HepG2 (cell line): ENCODE measurements around the gene SPAG5. TPM values are rescaled to one million over a fixed set of nuclear protein-coding genes. Genes with fewer than 3 reads are reported as not detected.

Experiments
- ARHGAP35 ChIP-seq: sonication (generic); formaldehyde crosslinking; IDR thresholded peaks from 2 replicates; pipeline ENCODE4 v1.9.0; 2022; ENCODE audit warnings: mild to moderate bottlenecking, inconsistent platforms, moderate library complexity, missing genetic modification reagents, borderline replicate concordance
- ARID2 ChIP-seq: sonication (generic); formaldehyde crosslinking; IDR thresholded peaks from 2 replicates; pipeline ENCODE4 v1.8.1; 2022; ENCODE audit warnings: mild to moderate bottlenecking, missing genetic modification reagents, borderline replicate concordance
- BORCS8-MEF2B ChIP-seq: sonication (generic); formaldehyde crosslinking; IDR thresholded peaks from 2 replicates; pipeline ENCODE4 v1.8.0; 2022; ENCODE audit warnings: mild to moderate bottlenecking, missing genetic modification reagents
- FOXJ3 ChIP-seq: sonication (generic); formaldehyde crosslinking; IDR thresholded peaks from 2 replicates; pipeline ENCODE4 v1.4.0; 2020; ENCODE audit warnings: missing genetic modification reagents, mild to moderate bottlenecking, borderline replicate concordance
- HNRNPLL ChIP-seq: fragments of 200-400 bp; formaldehyde crosslinking; IDR thresholded peaks from 2 replicates; pipeline ENCODE4 v1.6.1; 2017; ENCODE audit warnings: mild to moderate bottlenecking, low read depth, low read length; ENCODE audit not compliant: poor library complexity, severe bottlenecking
- HOXA5 ChIP-seq: sonication (generic); formaldehyde crosslinking; IDR thresholded peaks from 2 replicates; pipeline ENCODE4 v1.4.0; 2020; ENCODE audit warnings: missing genetic modification reagents
- NCOA1 ChIP-seq: sonication (generic); formaldehyde crosslinking; IDR thresholded peaks from 2 replicates; pipeline ENCODE4 v1.9.0; 2021; ENCODE audit warnings: missing genetic modification reagents
- NR2C2 ChIP-seq: sonication (generic); formaldehyde crosslinking; IDR thresholded peaks from 2 replicates; pipeline ENCODE4 v1.4.0; 2020; ENCODE audit warnings: missing genetic modification reagents, mild to moderate bottlenecking, moderate library complexity, borderline replicate concordance
- RAD51 ChIP-seq: fragments of 450-650 bp; IDR thresholded peaks from 2 replicates; pipeline ENCODE4 v1.6.1; 2016; ENCODE audit warnings: borderline replicate concordance
- SALL2 ChIP-seq: sonication (generic); formaldehyde crosslinking; IDR thresholded peaks from 2 replicates; pipeline ENCODE4 v1.8.1; 2023; ENCODE audit warnings: mild to moderate bottlenecking, missing genetic modification reagents, inconsistent platforms
- TBL1XR1 ChIP-seq: fragments of 150-350 bp; IDR thresholded peaks from 2 replicates; pipeline ENCODE4 v1.6.1; 2014; ENCODE audit warnings: borderline replicate concordance, low read length; ENCODE audit not compliant: partially characterized antibody
- YEATS2 ChIP-seq: sonication (generic); formaldehyde crosslinking; IDR thresholded peaks from 2 replicates; pipeline ENCODE4 v1.4.0; 2020; ENCODE audit warnings: missing genetic modification reagents, borderline replicate concordance
- ZBTB25 ChIP-seq: IDR thresholded peaks from 2 replicates; pipeline ENCODE4 v1.6.1; 2018; ENCODE audit warnings: missing genetic modification reagents
- ZNF12 ChIP-seq: sonication (generic); formaldehyde crosslinking; IDR thresholded peaks from 2 replicates; pipeline ENCODE4 v1.5.0; 2020; ENCODE audit warnings: missing genetic modification reagents
- ZNF274 ChIP-seq: sonication (generic); formaldehyde crosslinking; IDR thresholded peaks from 2 replicates; pipeline ENCODE4 v1.5.1; 2020; ENCODE audit warnings: mild to moderate bottlenecking, missing genetic modification reagents
- ZNF280D ChIP-seq: sonication (generic); formaldehyde crosslinking; IDR thresholded peaks from 2 replicates; pipeline ENCODE4 v1.5.1; 2020; ENCODE audit warnings: mild to moderate bottlenecking, missing genetic modification reagents
- ZNF317 ChIP-seq: sonication (generic); formaldehyde crosslinking; IDR thresholded peaks from 2 replicates; pipeline ENCODE4 v1.5.0; 2020; ENCODE audit warnings: mild to moderate bottlenecking, missing genetic modification reagents
- ZNF34 ChIP-seq: sonication (generic); formaldehyde crosslinking; IDR thresholded peaks from 2 replicates; pipeline ENCODE4 v1.4.0; 2020; ENCODE audit warnings: mild to moderate bottlenecking, missing genetic modification reagents, borderline replicate concordance
- polyA plus RNA-seq, 8 experiments: library from polyadenylated mRNA; depleted of rRNA in 3 of 8; stranded (reverse) in 7 of 8; unstranded in 1 of 8; fragments of >200 nt; fragmentation: Illumina TruSeq in 4 of 8; extraction: Trizol in 4 of 8; gene quantifications; 2 replicates each; pipeline versions ENCODE4 v1.2.1 to v1.2.3, GENCODE V29; 2011 to 2016; ENCODE audit warnings: low read depth in 4 of 8, missing spikeins in 1 of 8, mixed read lengths in 1 of 8; ENCODE audit not compliant: insufficient read depth in 1 of 8
- total RNA-seq, 5 experiments: library from RNA; depleted of rRNA; stranded (reverse); fragments of >200 nt; fragmentation: Illumina TruSeq; extraction: Trizol; gene quantifications; 2 replicates each; pipeline ENCODE4 v1.2.3, GENCODE V29; 2016; ENCODE audit warnings: low read depth in 1 of 5
- TF ChIP-seq, protein P1 (sequence below): sonication (generic); formaldehyde crosslinking; IDR thresholded peaks from 2 replicates; pipeline ENCODE4; 2020; ENCODE audit warnings: missing genetic modification reagents, mild to moderate bottlenecking, borderline replicate concordance
- TF ChIP-seq, protein P2 (sequence below): IDR thresholded peaks from 2 replicates; pipeline ENCODE4 v1.6.1; 2016

SPAG5 gene
- total and polyA plus RNA-seq, 2 of the 13 experiments (the other 11 are each of a cell fraction or from before 2014, with no cell fraction given) = 41.4 to 98.0 TPM

- TF ChIP-seq NR2C2 (CRISPR knock-in tag) (peak; percentile 64; the same call in 1 of the 2 replicates), ZNF12 (CRISPR knock-in tag) (no peak), TBL1XR1 (no peak), ZNF317 (CRISPR knock-in tag) (0 out of 2 replicates have a peak, but pooled peaks have one; percentile 34), NCOA1 (CRISPR knock-in tag) (no peak), SALL2 (no peak; the same call in 1 of the 2 replicates), ZNF280D (0 out of 2 replicates have a peak, but pooled peaks have one; percentile 10), HOXA5 (CRISPR knock-in tag) (peak; percentile 59; the same call in 1 of the 2 replicates), YEATS2 (peak; percentile 70), RAD51 (no peak), ZBTB25 (CRISPR knock-in tag) (no peak), ZNF274 (CRISPR knock-in tag) (0 out of 2 replicates have a peak, but pooled peaks have one; percentile 50), ARID2 (CRISPR knock-in tag) (peak; percentile 86), FOXJ3 (CRISPR knock-in tag) (no peak), ZNF34 (CRISPR knock-in tag) (peak; percentile 82; the same call in 1 of the 2 replicates), BORCS8-MEF2B (CRISPR knock-in tag) (0 out of 2 replicates have a peak, but pooled peaks have one; percentile 47), ARHGAP35 (CRISPR knock-in tag) (no peak; the same call in 1 of the 2 replicates), HNRNPLL (peak; percentile 93)
- TF ChIP-seq, protein P1, sequence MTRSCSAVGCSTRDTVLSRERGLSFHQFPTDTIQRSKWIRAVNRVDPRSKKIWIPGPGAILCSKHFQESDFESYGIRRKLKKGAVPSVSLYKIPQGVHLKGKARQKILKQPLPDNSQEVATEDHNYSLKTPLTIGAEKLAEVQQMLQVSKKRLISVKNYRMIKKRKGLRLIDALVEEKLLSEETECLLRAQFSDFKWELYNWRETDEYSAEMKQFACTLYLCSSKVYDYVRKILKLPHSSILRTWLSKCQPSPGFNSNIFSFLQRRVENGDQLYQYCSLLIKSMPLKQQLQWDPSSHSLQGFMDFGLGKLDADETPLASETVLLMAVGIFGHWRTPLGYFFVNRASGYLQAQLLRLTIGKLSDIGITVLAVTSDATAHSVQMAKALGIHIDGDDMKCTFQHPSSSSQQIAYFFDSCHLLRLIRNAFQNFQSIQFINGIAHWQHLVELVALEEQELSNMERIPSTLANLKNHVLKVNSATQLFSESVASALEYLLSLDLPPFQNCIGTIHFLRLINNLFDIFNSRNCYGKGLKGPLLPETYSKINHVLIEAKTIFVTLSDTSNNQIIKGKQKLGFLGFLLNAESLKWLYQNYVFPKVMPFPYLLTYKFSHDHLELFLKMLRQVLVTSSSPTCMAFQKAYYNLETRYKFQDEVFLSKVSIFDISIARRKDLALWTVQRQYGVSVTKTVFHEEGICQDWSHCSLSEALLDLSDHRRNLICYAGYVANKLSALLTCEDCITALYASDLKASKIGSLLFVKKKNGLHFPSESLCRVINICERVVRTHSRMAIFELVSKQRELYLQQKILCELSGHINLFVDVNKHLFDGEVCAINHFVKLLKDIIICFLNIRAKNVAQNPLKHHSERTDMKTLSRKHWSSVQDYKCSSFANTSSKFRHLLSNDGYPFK = peak; percentile 53; the same call in 1 of the 2 replicates
- TF ChIP-seq, protein P2, sequence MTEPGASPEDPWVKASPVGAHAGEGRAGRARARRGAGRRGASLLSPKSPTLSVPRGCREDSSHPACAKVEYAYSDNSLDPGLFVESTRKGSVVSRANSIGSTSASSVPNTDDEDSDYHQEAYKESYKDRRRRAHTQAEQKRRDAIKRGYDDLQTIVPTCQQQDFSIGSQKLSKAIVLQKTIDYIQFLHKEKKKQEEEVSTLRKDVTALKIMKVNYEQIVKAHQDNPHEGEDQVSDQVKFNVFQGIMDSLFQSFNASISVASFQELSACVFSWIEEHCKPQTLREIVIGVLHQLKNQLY (CRISPR knock-in tag) = 0 out of 2 replicates have a peak, but pooled peaks have one; percentile 45
Measured at GRCh38 chr17:28644787-28645575, 46.2 kb upstream of the SPAG5 start, which contains the start of gene BLTP2 (continued).
